HUES48 (cell line): ENCODE measurements around the gene CD109.
"Not testable (repeated sequence)": the region's sequence is repeated elsewhere in the genome, so short reads cannot be mapped to it uniquely, and the experiment has no call there.

Experiments used
- H3K27ac ChIP-seq: one replicate; pipeline ENCODE4 v1.7.0; 2013; ENCODE audit warnings: low read depth, low read length, inconsistent platforms
- H3K27me3 ChIP-seq: 2 replicates; pipeline ENCODE4 v1.6.1; 2013; ENCODE audit warnings: mild to moderate bottlenecking, low read length; ENCODE audit not compliant: control insufficient read depth, insufficient read depth
- H3K36me3 ChIP-seq: 2 replicates; pipeline ENCODE4 v1.6.1; 2013; ENCODE audit warnings: low read length; ENCODE audit not compliant: control insufficient read depth, insufficient read depth
- H3K4me1 ChIP-seq: 2 replicates; pipeline ENCODE4 v1.6.1; 2013; ENCODE audit warnings: mild to moderate bottlenecking, low read length; ENCODE audit not compliant: control insufficient read depth, insufficient read depth
- H3K4me3 ChIP-seq: 2 replicates; pipeline ENCODE4 v1.5.1; 2013; ENCODE audit warnings: mild to moderate bottlenecking, low read depth, low read length
- H3K9ac ChIP-seq: 2 replicates; pipeline ENCODE4 v1.6.1; 2013; ENCODE audit warnings: mild to moderate bottlenecking, low read depth, low read length, moderate library complexity
- H3K9me3 ChIP-seq: 2 replicates; pipeline ENCODE4 v1.6.1; 2013; ENCODE audit warnings: low read length; ENCODE audit not compliant: control insufficient read depth, insufficient read depth

Gene CD109

GRCh38 chr6:73796881-73797280, 100.9 kb downstream of the CD109 start:
- Histone ChIP-seq H3K4me1 (no peaks in the 10 kb centered on the region), H3K27ac (no peak overlapping the region), H3K9ac (no peak overlapping the region), H3K27me3 (no peaks in the 10 kb centered on the region), H3K36me3 (no peaks in the 10 kb centered on the region), H3K4me3 (no peak overlapping the region), H3K9me3 (no peaks in the 10 kb centered on the region)

DNA sequence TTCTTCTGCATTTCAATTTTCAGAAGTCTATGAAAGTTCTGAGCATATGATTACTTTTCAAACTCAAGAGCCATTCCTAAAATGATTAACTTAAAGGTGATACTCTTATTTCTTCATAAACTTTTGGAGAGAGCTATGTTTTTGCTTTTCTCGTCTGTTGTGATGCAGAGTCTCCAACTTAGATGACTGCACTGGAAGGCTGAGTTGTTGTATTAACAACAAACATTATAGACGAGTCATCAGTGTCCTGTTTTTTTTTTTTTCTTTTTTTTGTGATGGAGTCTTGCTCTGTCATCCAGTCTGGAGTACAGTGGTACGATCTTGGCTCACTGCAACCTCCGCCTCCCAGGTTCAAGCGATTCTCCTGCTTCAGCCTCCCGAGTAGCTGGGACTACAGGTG, 101.9 kb downstream of the CD109 start:
- Histone ChIP-seq H3K4me1 (no peaks in the 10 kb centered on the region), H3K36me3 (no peaks in the 10 kb centered on the region), H3K9ac (no peak overlapping the region), H3K4me3 (no peak overlapping the region), H3K27me3 (no peaks in the 10 kb centered on the region), H3K27ac (no peak overlapping the region), H3K9me3 (no peaks in the 10 kb centered on the region)

- Histone ChIP-seq H3K27me3 (no peaks in the 10 kb centered on the region), H3K27ac (no peak overlapping the region), H3K4me3 (no peak overlapping the region), H3K9ac (no peak overlapping the region), H3K36me3 (no peaks in the 10 kb centered on the region), H3K9me3 (no peaks in the 10 kb centered on the region), H3K4me1 (no peaks in the 10 kb centered on the region)
Measured at GRCh38 chr6:73798592-73798991, 102.6 kb downstream of the CD109 start.

DNA sequence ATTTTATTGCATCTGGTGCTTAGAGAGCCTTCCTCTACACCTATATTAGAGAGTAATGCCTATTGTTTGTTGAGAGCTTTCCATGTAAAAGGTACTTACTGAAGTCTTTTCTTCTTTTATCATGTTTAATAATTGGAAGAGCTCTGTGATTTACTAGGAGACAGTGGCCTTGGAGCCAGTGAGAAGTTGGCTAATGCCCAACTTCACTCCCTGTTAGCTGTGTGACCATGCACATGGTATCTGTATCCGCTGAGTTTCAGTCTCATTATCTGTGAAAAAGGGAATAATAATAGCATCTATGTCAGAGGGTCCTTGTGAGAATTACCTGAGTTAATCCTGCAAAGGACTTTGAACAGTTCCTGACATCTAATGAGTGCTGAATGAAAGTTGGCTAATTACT, 105.0 kb downstream of the CD109 start:
- Histone ChIP-seq H3K27me3 (no peaks in the 10 kb centered on the region), H3K4me1 (no peaks in the 10 kb centered on the region), H3K36me3 (no peaks in the 10 kb centered on the region), H3K9me3 (no peaks in the 10 kb centered on the region), H3K27ac (no peak overlapping the region), H3K9ac (no peak overlapping the region), H3K4me3 (no peak overlapping the region)

DNA sequence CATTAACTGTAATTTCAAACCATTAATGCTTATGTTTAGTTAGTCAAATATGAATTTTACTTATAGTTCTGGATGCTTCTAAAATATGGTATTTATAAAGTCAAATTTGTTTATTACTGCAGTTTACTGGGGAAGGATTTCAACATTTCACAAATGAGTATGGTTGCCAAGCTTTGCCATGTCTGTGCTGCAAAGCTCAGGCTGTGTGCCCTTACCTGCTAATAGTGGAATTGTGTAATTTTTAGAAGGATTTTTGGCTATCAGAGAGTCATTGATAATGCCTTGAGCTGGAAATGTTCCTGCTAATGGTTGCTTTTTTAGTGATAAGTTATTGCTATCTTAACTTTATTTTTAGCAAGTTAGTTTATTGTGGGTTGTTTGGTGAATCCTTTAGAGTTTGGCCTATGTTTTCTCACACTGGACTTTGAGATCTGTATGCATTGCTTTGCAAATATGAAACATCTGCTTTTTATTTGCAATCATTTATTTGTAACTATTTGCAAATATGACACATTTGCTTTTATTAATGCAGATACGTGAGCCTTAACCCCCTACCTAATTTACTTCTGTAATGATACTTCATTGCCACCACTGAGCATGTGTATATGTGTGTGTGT, 105.8 kb downstream of the CD109 start:
- Histone ChIP-seq H3K27ac (no peak overlapping the region), H3K4me1 (no peaks in the 10 kb centered on the region), H3K36me3 (no peaks in the 10 kb centered on the region), H3K9me3 (no peaks in the 10 kb centered on the region), H3K9ac (no peak overlapping the region), H3K4me3 (no peak overlapping the region), H3K27me3 (no peaks in the 10 kb centered on the region)

DNA sequence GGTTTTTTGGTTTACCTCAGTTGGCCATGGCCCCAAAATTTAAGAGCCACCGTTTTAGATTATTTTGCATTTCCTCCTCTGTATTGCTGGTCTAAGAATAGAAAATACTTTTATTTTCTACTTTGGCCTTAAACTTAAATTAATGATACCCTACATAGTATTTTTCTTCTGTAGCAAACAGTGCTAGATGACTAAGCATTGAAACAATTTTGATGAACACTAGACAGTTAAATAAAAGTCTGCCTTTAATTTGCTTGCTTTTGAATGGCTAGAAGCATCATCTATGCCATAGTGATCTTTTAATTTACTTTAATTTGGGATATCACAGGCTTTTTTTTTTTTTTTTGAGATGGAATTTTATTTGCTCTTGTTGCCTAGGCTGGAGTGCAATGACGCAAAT, 106.4 kb downstream of the CD109 start:
- H3K9me3 ChIP-seq: no peaks in the 10 kb centered on the region
- H3K9ac ChIP-seq: no peak overlapping the region
- no peak overlapping the region for H3K27ac ChIP-seq
- no peaks in the 10 kb centered on the region for H3K36me3 ChIP-seq
- H3K4me3 ChIP-seq: no peak overlapping the region
- H3K4me1 ChIP-seq: no peaks in the 10 kb centered on the region
- no peaks in the 10 kb centered on the region for H3K27me3 ChIP-seq

GRCh38 chr6:73803562-73804241, 107.7 kb downstream of the CD109 start:
- Histone ChIP-seq H3K36me3 (no peaks in the 10 kb centered on the region), H3K4me3 (no peak overlapping the region), H3K27me3 (no peaks in the 10 kb centered on the region), H3K9ac (no peak overlapping the region), H3K9me3 (no peaks in the 10 kb centered on the region), H3K4me1 (no peaks in the 10 kb centered on the region), H3K27ac (no peak overlapping the region)

DNA sequence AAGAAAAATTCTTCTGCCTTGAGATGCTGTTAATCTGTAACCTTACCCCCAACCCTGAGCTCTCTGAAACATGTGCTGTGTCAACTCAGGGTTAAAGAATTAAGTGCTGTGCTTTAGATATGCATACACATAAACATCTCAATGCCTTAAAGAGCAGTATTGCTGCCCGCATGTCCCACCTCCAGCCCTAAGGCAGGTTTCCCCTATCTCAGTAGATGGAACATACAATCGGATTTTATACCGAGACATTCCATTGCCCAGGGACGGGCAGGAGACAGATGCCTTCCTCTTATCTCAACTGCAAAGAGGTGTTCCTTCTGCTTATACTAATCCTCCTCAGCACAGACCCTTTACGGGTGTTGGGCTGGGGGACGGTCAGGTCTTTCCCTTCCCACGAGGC, 109.2 kb downstream of the CD109 start:
- not testable (repeated sequence) for H3K4me3 ChIP-seq, H3K9me3 ChIP-seq, H3K4me1 ChIP-seq, H3K36me3 ChIP-seq, H3K9ac ChIP-seq, H3K27me3 ChIP-seq, H3K27ac ChIP-seq

DNA sequence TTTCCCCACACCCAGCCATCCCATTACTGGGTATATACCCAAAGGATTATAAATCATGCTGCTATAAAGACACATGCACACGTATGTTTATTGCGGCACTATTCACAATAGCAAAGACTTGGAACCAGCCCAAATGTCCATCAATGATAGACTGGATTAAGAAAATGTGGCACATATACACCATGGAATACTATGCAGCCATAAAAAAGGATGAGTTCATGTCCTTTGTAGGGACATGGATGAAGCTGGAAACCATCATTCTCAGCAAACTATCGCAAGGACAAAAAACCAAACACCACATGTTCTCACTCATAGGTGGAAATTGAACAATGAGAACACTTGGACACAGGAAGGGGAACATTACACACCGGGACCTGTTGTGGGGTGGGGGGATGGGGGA, 110.0 kb downstream of the CD109 start:
- not testable (repeated sequence) for H3K27me3 ChIP-seq, H3K9me3 ChIP-seq, H3K36me3 ChIP-seq, H3K4me3 ChIP-seq, H3K9ac ChIP-seq, H3K27ac ChIP-seq, H3K4me1 ChIP-seq

DNA sequence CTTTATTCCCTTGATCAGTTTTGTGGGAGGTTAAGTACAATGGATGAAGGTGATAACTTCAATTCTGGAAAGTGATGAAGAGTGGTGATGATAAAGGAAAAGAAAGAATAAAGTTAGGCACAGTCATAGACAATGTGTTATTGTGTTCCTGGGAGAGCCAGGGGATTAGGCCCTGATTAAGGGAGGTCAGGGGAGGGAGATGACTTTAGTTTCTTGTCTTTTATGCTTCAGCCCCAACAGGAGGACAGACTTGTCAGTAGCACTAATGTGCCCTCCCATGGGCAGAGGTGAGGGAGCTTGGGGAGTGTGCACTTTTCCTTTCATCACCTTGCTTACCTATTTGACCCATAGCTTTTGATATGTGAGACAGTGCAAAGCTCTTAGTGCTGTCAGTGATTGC, 115.7 kb downstream of the CD109 start:
- H3K9me3 ChIP-seq: no peaks in the 10 kb centered on the region
- no peak overlapping the region for H3K9ac ChIP-seq
- no peaks in the 10 kb centered on the region for H3K4me1 ChIP-seq

DNA sequence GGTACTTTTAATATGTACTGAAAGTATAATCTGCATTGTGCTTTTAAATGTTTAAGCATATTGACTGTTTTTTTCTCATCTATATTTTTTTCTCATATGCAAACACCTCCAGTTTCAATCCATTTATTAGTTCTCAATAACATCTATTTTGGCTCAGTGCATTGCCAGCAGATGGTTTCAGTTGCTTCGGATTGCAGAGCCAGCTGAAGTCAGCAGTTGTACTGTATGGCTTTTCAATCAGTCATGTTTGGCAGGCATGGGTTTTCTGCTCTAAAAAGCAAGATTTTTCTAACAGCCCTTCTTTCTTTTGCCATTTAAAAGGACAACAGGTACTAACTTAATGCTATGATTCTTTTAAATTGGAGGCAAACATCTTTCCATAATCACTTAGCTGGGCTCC, 121.2 kb downstream of the CD109 start:
- Histone ChIP-seq H3K4me1 (no peaks in the 10 kb centered on the region), H3K27ac (no peak overlapping the region), H3K27me3 (no peaks in the 10 kb centered on the region), H3K36me3 (no peaks in the 10 kb centered on the region), H3K9me3 (no peaks in the 10 kb centered on the region), H3K4me3 (no peak overlapping the region), H3K9ac (no peak overlapping the region)

More for the DNA sequence above, 115.7 kb downstream of the CD109 start:
- Histone ChIP-seq H3K36me3 (no peaks in the 10 kb centered on the region), H3K27me3 (no peaks in the 10 kb centered on the region), H3K4me3 (no peak overlapping the region), H3K27ac (no peak overlapping the region)
